SJSA1 (cell line): ENCODE results near the gene NDNF. TPM values are rescaled to one million over a fixed set of nuclear protein-coding genes. Genes with fewer than 3 reads are reported as not detected.

Source experiments
- DNase-seq, 2 experiments: peaks; one replicate each; pipeline ENCODE4 v3.0.0-alpha.2; 2015 to 2020; ENCODE audit warnings: low spot score in 2 of 2, low read depth in 1 of 2
- H3K27ac ChIP-seq: fragments of 250-450 bp; sonication (Bioruptor Pico); 2 replicates; pipeline ENCODE4 v1.5.1; 2020; ENCODE audit warnings: mild to moderate bottlenecking, moderate library complexity
- H3K27me3 ChIP-seq: fragments of 250-450 bp; sonication (Bioruptor Pico); replicated peaks from 2 replicates; pipeline ENCODE4 v1.5.1; 2020; ENCODE audit warnings: mild to moderate bottlenecking, moderate library complexity
- H3K36me3 ChIP-seq: fragments of 250-450 bp; sonication (Bioruptor Pico); 2 replicates; pipeline ENCODE4 v1.5.1; 2020; ENCODE audit warnings: mild to moderate bottlenecking
- H3K4me1 ChIP-seq: fragments of 250-450 bp; sonication (Bioruptor Pico); replicated peaks from 2 replicates; pipeline ENCODE4 v1.6.1; 2021; ENCODE audit warnings: mild to moderate bottlenecking
- H3K4me3 ChIP-seq: fragments of 250-450 bp; sonication (Bioruptor Pico); 2 replicates; pipeline ENCODE4 v1.5.1; 2020; ENCODE audit warnings: mild to moderate bottlenecking
- H3K9me3 ChIP-seq: fragments of 250-450 bp; sonication (Bioruptor Pico); replicated peaks from 2 replicates; pipeline ENCODE4 v1.5.1; 2020; ENCODE audit warnings: mild to moderate bottlenecking
- total RNA-seq: library from RNA; depleted of rRNA; stranded (reverse); fragments of >200 nt; shearing (Covaris generic); gene quantifications from 2 replicates; pipeline ENCODE4 v1.2.3, GENCODE V29; 2014

NDNF gene
- total RNA-seq, 1 experiment from 2014 or later: not detected

- Histone ChIP-seq H3K27ac (no peak overlapping the region), H3K4me1 (no peaks in the 10 kb centered on the region), H3K36me3 (no peaks in the 10 kb centered on the region), H3K9me3 (no peaks in the 10 kb centered on the region), H3K4me3 (no peak overlapping the region), H3K27me3 (no peaks in the 10 kb centered on the region; the same call in 1 of the 2 replicates)
- DNase-seq: no peak
These were observed 53.8 kb downstream of the NDNF start for GRCh38 chr4:121018543-121018942.

GRCh38 chr4:121016611-121017010 lies 55.7 kb downstream of the NDNF start:
- no peak overlapping the region for H3K27ac ChIP-seq
- DNase-seq: no peak
- H3K4me3 ChIP-seq: no peak overlapping the region
- no peaks in the 10 kb centered on the region for H3K36me3 ChIP-seq
- no peaks in the 10 kb centered on the region for H3K9me3 ChIP-seq
- no peaks in the 10 kb centered on the region for H3K4me1 ChIP-seq
- no peaks in the 10 kb centered on the region; the same call in 1 of the 2 replicates for H3K27me3 ChIP-seq

GRCh38 chr4:121015421-121015820 lies 56.9 kb downstream of the NDNF start:
- no peak for DNase-seq
- H3K4me1 ChIP-seq: no peaks in the 10 kb centered on the region
- H3K9me3 ChIP-seq: no peaks in the 10 kb centered on the region
- no peak overlapping the region for H3K27ac ChIP-seq
- no peaks in the 10 kb centered on the region; the same call in 1 of the 2 replicates for H3K27me3 ChIP-seq
- H3K36me3 ChIP-seq: no peaks in the 10 kb centered on the region
- H3K4me3 ChIP-seq: no peak overlapping the region

- H3K27me3 ChIP-seq: no peaks in the 10 kb centered on the region; the same call in 1 of the 2 replicates
- H3K4me3 ChIP-seq: no peak overlapping the region
- no peak for DNase-seq
- no peaks in the 10 kb centered on the region for H3K4me1 ChIP-seq
- H3K27ac ChIP-seq: no peak overlapping the region
- no peaks in the 10 kb centered on the region for H3K9me3 ChIP-seq
- no peaks in the 10 kb centered on the region for H3K36me3 ChIP-seq
These were observed 57.8 kb downstream of the NDNF start for GRCh38 chr4:121014544-121014943.

- H3K36me3 ChIP-seq: no peaks in the 10 kb centered on the region
- no peaks in the 10 kb centered on the region for H3K4me1 ChIP-seq
- no peaks in the 10 kb centered on the region; the same call in 1 of the 2 replicates for H3K27me3 ChIP-seq
- no peak for DNase-seq
- H3K9me3 ChIP-seq: no peaks in the 10 kb centered on the region
- H3K4me3 ChIP-seq: no peak overlapping the region
- H3K27ac ChIP-seq: no peak overlapping the region
These were observed 60.5 kb downstream of the NDNF start for GRCh38 chr4:121011780-121012340.

GRCh38 chr4:121011138-121011537 lies 61.2 kb downstream of the NDNF start:
- no peak for DNase-seq
- H3K9me3 ChIP-seq: no peaks in the 10 kb centered on the region
- no peaks in the 10 kb centered on the region for H3K36me3 ChIP-seq
- H3K27ac ChIP-seq: no peak overlapping the region
- no peaks in the 10 kb centered on the region for H3K4me1 ChIP-seq
- H3K27me3 ChIP-seq: no peaks in the 10 kb centered on the region; the same call in 1 of the 2 replicates
- no peak overlapping the region for H3K4me3 ChIP-seq

- DNase-seq: no peak
- no peaks in the 10 kb centered on the region; the same call in 1 of the 2 replicates for H3K27me3 ChIP-seq
- H3K27ac ChIP-seq: no peak overlapping the region
- no peaks in the 10 kb centered on the region for H3K36me3 ChIP-seq
- no peak overlapping the region for H3K4me3 ChIP-seq
- no peaks in the 10 kb centered on the region for H3K9me3 ChIP-seq
- H3K4me1 ChIP-seq: no peaks in the 10 kb centered on the region
These were observed 62.5 kb downstream of the NDNF start for GRCh38 chr4:121009578-121010478.

- Histone ChIP-seq H3K36me3 (no peaks in the 10 kb centered on the region), H3K9me3 (no peaks in the 10 kb centered on the region)
- no peak for DNase-seq
These were observed 64.7 kb downstream of the NDNF start for GRCh38 chr4:121007660-121008059.

GRCh38 chr4:121003863-121004262 lies 68.5 kb downstream of the NDNF start:
- DNase-seq: no peak
- H3K27me3 ChIP-seq: no peaks in the 10 kb centered on the region
- H3K36me3 ChIP-seq: no peaks in the 10 kb centered on the region
- H3K4me1 ChIP-seq: no peaks in the 10 kb centered on the region
- H3K4me3 ChIP-seq: no peak overlapping the region
- no peaks in the 10 kb centered on the region for H3K9me3 ChIP-seq
- no peak overlapping the region for H3K27ac ChIP-seq

More at GRCh38 chr4:121007660-121008059, 64.7 kb downstream of the NDNF start:
- H3K27me3 ChIP-seq: no peaks in the 10 kb centered on the region
- no peak overlapping the region for H3K4me3 ChIP-seq
- H3K4me1 ChIP-seq: no peaks in the 10 kb centered on the region
- H3K27ac ChIP-seq: no peak overlapping the region

- H3K9me3 ChIP-seq: no peaks in the 10 kb centered on the region
- no peak overlapping the region for H3K27ac ChIP-seq
- no peaks in the 10 kb centered on the region for H3K4me1 ChIP-seq
- DNase-seq: no peak
- no peak overlapping the region for H3K4me3 ChIP-seq
- no peaks in the 10 kb centered on the region for H3K36me3 ChIP-seq
- no peaks in the 10 kb centered on the region for H3K27me3 ChIP-seq
These were observed 76.9 kb downstream of the NDNF start for GRCh38 chr4:120995266-120996010.

GRCh38 chr4:120994521-120994920 lies 77.8 kb downstream of the NDNF start:
- H3K4me3 ChIP-seq: no peak overlapping the region
- H3K27me3 ChIP-seq: no peaks in the 10 kb centered on the region
- H3K36me3 ChIP-seq: no peaks in the 10 kb centered on the region
- H3K4me1 ChIP-seq: no peaks in the 10 kb centered on the region
- no peak overlapping the region for H3K27ac ChIP-seq
- no peaks in the 10 kb centered on the region for H3K9me3 ChIP-seq
- no peak for DNase-seq

GRCh38 chr4:120991885-120992284 lies 80.5 kb downstream of the NDNF start:
- Histone ChIP-seq H3K4me3 (no peak overlapping the region), H3K4me1 (no peaks in the 10 kb centered on the region), H3K27me3 (no peaks in the 10 kb centered on the region), H3K36me3 (no peaks in the 10 kb centered on the region), H3K27ac (no peak overlapping the region), H3K9me3 (no peaks in the 10 kb centered on the region)
- no peak for DNase-seq

- no peak for DNase-seq
- H3K36me3 ChIP-seq: no peaks in the 10 kb centered on the region
These were observed 82.1 kb downstream of the NDNF start for GRCh38 chr4:120990246-120990645.

More at GRCh38 chr4:120990246-120990645, 82.1 kb downstream of the NDNF start:
- H3K27me3 ChIP-seq: no peaks in the 10 kb centered on the region
- H3K4me1 ChIP-seq: no peaks in the 10 kb centered on the region
- no peak overlapping the region for H3K27ac ChIP-seq
- no peak overlapping the region for H3K4me3 ChIP-seq
- H3K9me3 ChIP-seq: no peaks in the 10 kb centered on the region
